WTC11 (cell line): ENCODE results near the gene PLIN5. TPM values are rescaled to one million over a fixed set of nuclear protein-coding genes. Genes with fewer than 3 reads are reported as not detected.

Source experiments
- CREM ChIP-seq: sonication (generic); formaldehyde crosslinking; IDR thresholded peaks from 2 replicates; pipeline ENCODE4 v1.8.1; 2022; ENCODE audit warnings: mild to moderate bottlenecking, missing genetic modification reagents, moderate library complexity
- FOXP1 ChIP-seq: sonication (generic); formaldehyde crosslinking; IDR thresholded peaks from 2 replicates; pipeline ENCODE4 v1.8.0; 2022; ENCODE audit warnings: missing genetic modification reagents, mild to moderate bottlenecking, moderate library complexity, borderline replicate concordance
- GTF2I ChIP-seq: fragments of 250-450 bp; sonication (Bioruptor Pico); conservative IDR thresholded peaks from 2 replicates; pipeline ENCODE4 v1.4.0; 2021; ENCODE audit warnings: mild to moderate bottlenecking
- NR2C2 ChIP-seq: sonication (generic); formaldehyde crosslinking; IDR thresholded peaks from 2 replicates; pipeline ENCODE4 v1.8.0; 2022; ENCODE audit warnings: mild to moderate bottlenecking, missing genetic modification reagents
- RELA ChIP-seq: sonication (generic); formaldehyde crosslinking; IDR thresholded peaks from 2 replicates; pipeline ENCODE4 v1.8.1; 2022; ENCODE audit warnings: missing genetic modification reagents, mild to moderate bottlenecking, borderline replicate concordance
- TEAD1 ChIP-seq: sonication (generic); formaldehyde crosslinking; IDR thresholded peaks from 2 replicates; pipeline ENCODE4 v1.8.0; 2022; ENCODE audit warnings: mild to moderate bottlenecking, missing genetic modification reagents
- TEAD4 ChIP-seq: sonication (generic); formaldehyde crosslinking; IDR thresholded peaks from 2 replicates; pipeline ENCODE4 v1.8.0; 2022; ENCODE audit warnings: mild to moderate bottlenecking, missing genetic modification reagents
- ZNF671 ChIP-seq: fragments of 250-450 bp; sonication (Bioruptor Pico); IDR thresholded peaks from 2 replicates; pipeline ENCODE4 v1.8.0; 2021; ENCODE audit warnings: mild to moderate bottlenecking
- total RNA-seq: library from RNA; stranded (reverse); gene quantifications from 3 replicates; pipeline ENCODE4 v1.2.3, GENCODE V29; 2021
- TF ChIP-seq, protein P1 (sequence below): sonication (generic); formaldehyde crosslinking; IDR thresholded peaks from 2 replicates; pipeline ENCODE4 v1.8.0; 2022; ENCODE audit warnings: mild to moderate bottlenecking, missing genetic modification reagents
- TF ChIP-seq, protein P2 (sequence below): sonication (generic); formaldehyde crosslinking; IDR thresholded peaks from 2 replicates; pipeline ENCODE4 v1.8.0; 2023; ENCODE audit warnings: missing genetic modification reagents
- TF ChIP-seq, protein P3 (sequence below): sonication (generic); formaldehyde crosslinking; IDR thresholded peaks from 2 replicates; pipeline ENCODE4 v1.8.1; 2023; ENCODE audit warnings: mild to moderate bottlenecking, missing genetic modification reagents, moderate library complexity
- TF ChIP-seq, protein P4 (sequence below): sonication (generic); formaldehyde crosslinking; IDR thresholded peaks from 2 replicates; pipeline ENCODE4 v1.8.1; 2022; ENCODE audit warnings: mild to moderate bottlenecking, moderate library complexity, missing genetic modification reagents
- TF ChIP-seq, protein P5 (sequence below): sonication (generic); formaldehyde crosslinking; IDR thresholded peaks from 2 replicates; pipeline ENCODE4 v1.8.0; 2022; ENCODE audit warnings: mild to moderate bottlenecking, missing genetic modification reagents
- TF ChIP-seq, protein P6 (sequence below): fragments of 250-450 bp; sonication (Bioruptor Pico); IDR thresholded peaks from 2 replicates; pipeline ENCODE4 v1.9.0; 2021; ENCODE audit warnings: mild to moderate bottlenecking
- TF ChIP-seq, protein P7 (sequence below): fragments of 200-600 bp; IDR thresholded peaks from 2 replicates; pipeline ENCODE4 v1.8.0; 2022; ENCODE audit warnings: antibody characterized with exemption
- TF ChIP-seq, protein P8 (sequence below): sonication (generic); formaldehyde crosslinking; IDR thresholded peaks from 2 replicates; pipeline ENCODE4 v1.8.1; 2022; ENCODE audit warnings: mild to moderate bottlenecking, missing genetic modification reagents, moderate library complexity, borderline replicate concordance
- TF ChIP-seq, protein P9 (sequence below): sonication (generic); formaldehyde crosslinking; IDR thresholded peaks from 2 replicates; pipeline ENCODE4 v1.8.0; 2023; ENCODE audit warnings: missing genetic modification reagents, mild to moderate bottlenecking, borderline replicate concordance

The PLIN5 gene
- total RNA-seq, 1 experiment from 2014 or later: 3.9 TPM

DNA sequence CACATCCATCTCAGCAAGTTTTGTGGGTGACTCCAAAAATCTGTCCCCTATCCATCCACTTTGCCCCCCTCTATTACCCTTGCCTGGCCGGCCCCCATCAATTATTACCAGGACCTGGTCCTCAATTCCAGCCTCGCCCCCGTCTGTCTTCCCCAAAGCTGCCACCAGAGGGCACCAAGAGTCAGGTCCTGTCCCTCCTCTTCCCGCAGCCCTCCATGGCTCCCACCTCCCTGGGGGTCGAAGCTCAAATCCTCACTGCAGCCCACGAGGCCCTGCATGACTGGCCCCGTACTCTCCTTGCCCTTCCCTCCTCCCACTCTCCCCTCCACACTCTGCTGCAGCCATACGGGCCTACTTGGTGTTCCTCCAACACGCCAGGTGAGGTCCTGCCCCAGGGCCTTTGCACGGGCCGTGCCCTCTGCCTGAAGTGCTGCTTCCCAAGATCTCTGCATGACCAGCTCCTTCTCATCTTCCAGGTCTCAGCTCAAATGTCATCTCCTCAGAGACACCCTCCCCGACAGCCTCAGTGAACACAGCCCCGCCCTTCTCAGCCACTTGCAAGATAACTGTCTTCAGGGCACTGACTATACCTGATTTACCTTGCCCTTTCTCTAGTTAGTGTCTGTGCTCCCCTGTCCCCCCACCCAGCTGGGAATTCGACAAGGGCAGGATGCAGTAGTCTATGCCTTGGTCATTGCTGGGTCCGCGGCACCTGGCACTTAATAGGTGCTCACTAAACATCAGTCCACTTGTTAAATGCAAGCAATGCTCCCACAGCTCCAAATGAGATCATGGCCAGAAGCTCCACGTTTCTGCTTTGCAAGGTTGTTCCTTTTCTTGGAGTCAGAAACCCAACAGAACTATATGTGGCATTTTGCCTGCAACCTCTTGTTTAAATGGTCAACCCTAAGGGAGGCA is 41.3 kb upstream of the PLIN5 start (continued):
- TF ChIP-seq, protein P1, sequence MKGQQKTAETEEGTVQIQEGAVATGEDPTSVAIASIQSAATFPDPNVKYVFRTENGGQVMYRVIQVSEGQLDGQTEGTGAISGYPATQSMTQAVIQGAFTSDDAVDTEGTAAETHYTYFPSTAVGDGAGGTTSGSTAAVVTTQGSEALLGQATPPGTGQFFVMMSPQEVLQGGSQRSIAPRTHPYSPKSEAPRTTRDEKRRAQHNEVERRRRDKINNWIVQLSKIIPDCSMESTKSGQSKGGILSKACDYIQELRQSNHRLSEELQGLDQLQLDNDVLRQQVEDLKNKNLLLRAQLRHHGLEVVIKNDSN (CRISPR knock-in tag): no peak
- TF ChIP-seq, protein P2, sequence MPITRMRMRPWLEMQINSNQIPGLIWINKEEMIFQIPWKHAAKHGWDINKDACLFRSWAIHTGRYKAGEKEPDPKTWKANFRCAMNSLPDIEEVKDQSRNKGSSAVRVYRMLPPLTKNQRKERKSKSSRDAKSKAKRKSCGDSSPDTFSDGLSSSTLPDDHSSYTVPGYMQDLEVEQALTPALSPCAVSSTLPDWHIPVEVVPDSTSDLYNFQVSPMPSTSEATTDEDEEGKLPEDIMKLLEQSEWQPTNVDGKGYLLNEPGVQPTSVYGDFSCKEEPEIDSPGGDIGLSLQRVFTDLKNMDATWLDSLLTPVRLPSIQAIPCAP: no peak
- TF ChIP-seq, protein P3, sequence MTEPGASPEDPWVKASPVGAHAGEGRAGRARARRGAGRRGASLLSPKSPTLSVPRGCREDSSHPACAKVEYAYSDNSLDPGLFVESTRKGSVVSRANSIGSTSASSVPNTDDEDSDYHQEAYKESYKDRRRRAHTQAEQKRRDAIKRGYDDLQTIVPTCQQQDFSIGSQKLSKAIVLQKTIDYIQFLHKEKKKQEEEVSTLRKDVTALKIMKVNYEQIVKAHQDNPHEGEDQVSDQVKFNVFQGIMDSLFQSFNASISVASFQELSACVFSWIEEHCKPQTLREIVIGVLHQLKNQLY: no peak
- TF ChIP-seq, protein P4, sequence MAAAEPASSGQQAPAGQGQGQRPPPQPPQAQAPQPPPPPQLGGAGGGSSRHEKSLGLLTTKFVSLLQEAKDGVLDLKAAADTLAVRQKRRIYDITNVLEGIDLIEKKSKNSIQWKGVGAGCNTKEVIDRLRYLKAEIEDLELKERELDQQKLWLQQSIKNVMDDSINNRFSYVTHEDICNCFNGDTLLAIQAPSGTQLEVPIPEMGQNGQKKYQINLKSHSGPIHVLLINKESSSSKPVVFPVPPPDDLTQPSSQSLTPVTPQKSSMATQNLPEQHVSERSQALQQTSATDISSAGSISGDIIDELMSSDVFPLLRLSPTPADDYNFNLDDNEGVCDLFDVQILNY: no peak
- TF ChIP-seq ZNF671 (CRISPR knock-in tag) (no peak), CREM (no peak), RELA (CRISPR knock-in tag) (no peak), FOXP1 (CRISPR knock-in tag) (peak; percentile 52; the same call in 1 of the 2 replicates), NR2C2 (CRISPR knock-in tag) (no peak), TEAD1 (CRISPR knock-in tag) (0 out of 2 replicates have a peak, but pooled peaks have one; percentile 26), TEAD4 (CRISPR knock-in tag) (no peak), GTF2I (CRISPR knock-in tag) (peak; percentile 100)
- TF ChIP-seq, protein P5, sequence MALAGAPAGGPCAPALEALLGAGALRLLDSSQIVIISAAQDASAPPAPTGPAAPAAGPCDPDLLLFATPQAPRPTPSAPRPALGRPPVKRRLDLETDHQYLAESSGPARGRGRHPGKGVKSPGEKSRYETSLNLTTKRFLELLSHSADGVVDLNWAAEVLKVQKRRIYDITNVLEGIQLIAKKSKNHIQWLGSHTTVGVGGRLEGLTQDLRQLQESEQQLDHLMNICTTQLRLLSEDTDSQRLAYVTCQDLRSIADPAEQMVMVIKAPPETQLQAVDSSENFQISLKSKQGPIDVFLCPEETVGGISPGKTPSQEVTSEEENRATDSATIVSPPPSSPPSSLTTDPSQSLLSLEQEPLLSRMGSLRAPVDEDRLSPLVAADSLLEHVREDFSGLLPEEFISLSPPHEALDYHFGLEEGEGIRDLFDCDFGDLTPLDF (CRISPR knock-in tag): no peak
- TF ChIP-seq, protein P6, sequence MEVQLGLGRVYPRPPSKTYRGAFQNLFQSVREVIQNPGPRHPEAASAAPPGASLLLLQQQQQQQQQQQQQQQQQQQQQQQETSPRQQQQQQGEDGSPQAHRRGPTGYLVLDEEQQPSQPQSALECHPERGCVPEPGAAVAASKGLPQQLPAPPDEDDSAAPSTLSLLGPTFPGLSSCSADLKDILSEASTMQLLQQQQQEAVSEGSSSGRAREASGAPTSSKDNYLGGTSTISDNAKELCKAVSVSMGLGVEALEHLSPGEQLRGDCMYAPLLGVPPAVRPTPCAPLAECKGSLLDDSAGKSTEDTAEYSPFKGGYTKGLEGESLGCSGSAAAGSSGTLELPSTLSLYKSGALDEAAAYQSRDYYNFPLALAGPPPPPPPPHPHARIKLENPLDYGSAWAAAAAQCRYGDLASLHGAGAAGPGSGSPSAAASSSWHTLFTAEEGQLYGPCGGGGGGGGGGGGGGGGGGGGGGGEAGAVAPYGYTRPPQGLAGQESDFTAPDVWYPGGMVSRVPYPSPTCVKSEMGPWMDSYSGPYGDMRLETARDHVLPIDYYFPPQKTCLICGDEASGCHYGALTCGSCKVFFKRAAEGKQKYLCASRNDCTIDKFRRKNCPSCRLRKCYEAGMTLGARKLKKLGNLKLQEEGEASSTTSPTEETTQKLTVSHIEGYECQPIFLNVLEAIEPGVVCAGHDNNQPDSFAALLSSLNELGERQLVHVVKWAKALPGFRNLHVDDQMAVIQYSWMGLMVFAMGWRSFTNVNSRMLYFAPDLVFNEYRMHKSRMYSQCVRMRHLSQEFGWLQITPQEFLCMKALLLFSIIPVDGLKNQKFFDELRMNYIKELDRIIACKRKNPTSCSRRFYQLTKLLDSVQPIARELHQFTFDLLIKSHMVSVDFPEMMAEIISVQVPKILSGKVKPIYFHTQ: no peak
- TF ChIP-seq, protein P7, sequence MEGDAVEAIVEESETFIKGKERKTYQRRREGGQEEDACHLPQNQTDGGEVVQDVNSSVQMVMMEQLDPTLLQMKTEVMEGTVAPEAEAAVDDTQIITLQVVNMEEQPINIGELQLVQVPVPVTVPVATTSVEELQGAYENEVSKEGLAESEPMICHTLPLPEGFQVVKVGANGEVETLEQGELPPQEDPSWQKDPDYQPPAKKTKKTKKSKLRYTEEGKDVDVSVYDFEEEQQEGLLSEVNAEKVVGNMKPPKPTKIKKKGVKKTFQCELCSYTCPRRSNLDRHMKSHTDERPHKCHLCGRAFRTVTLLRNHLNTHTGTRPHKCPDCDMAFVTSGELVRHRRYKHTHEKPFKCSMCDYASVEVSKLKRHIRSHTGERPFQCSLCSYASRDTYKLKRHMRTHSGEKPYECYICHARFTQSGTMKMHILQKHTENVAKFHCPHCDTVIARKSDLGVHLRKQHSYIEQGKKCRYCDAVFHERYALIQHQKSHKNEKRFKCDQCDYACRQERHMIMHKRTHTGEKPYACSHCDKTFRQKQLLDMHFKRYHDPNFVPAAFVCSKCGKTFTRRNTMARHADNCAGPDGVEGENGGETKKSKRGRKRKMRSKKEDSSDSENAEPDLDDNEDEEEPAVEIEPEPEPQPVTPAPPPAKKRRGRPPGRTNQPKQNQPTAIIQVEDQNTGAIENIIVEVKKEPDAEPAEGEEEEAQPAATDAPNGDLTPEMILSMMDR: peak; percentile 74
- TF ChIP-seq, protein P8, sequence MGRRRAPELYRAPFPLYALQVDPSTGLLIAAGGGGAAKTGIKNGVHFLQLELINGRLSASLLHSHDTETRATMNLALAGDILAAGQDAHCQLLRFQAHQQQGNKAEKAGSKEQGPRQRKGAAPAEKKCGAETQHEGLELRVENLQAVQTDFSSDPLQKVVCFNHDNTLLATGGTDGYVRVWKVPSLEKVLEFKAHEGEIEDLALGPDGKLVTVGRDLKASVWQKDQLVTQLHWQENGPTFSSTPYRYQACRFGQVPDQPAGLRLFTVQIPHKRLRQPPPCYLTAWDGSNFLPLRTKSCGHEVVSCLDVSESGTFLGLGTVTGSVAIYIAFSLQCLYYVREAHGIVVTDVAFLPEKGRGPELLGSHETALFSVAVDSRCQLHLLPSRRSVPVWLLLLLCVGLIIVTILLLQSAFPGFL: no peak
- TF ChIP-seq, protein P9, sequence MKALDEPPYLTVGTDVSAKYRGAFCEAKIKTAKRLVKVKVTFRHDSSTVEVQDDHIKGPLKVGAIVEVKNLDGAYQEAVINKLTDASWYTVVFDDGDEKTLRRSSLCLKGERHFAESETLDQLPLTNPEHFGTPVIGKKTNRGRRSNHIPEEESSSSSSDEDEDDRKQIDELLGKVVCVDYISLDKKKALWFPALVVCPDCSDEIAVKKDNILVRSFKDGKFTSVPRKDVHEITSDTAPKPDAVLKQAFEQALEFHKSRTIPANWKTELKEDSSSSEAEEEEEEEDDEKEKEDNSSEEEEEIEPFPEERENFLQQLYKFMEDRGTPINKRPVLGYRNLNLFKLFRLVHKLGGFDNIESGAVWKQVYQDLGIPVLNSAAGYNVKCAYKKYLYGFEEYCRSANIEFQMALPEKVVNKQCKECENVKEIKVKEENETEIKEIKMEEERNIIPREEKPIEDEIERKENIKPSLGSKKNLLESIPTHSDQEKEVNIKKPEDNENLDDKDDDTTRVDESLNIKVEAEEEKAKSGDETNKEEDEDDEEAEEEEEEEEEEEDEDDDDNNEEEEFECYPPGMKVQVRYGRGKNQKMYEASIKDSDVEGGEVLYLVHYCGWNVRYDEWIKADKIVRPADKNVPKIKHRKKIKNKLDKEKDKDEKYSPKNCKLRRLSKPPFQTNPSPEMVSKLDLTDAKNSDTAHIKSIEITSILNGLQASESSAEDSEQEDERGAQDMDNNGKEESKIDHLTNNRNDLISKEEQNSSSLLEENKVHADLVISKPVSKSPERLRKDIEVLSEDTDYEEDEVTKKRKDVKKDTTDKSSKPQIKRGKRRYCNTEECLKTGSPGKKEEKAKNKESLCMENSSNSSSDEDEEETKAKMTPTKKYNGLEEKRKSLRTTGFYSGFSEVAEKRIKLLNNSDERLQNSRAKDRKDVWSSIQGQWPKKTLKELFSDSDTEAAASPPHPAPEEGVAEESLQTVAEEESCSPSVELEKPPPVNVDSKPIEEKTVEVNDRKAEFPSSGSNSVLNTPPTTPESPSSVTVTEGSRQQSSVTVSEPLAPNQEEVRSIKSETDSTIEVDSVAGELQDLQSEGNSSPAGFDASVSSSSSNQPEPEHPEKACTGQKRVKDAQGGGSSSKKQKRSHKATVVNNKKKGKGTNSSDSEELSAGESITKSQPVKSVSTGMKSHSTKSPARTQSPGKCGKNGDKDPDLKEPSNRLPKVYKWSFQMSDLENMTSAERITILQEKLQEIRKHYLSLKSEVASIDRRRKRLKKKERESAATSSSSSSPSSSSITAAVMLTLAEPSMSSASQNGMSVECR (CRISPR knock-in tag): no peak
